A549 (cell line): ENCODE measurements around the gene DNAJC5G. TPM values are rescaled to one million over a fixed set of nuclear protein-coding genes. Genes with fewer than 3 reads are reported as not detected.

Experiments used
- ATAC-seq, 2 experiments: fragments of 200-7000 bp in 1 of 2; fragments of >200 bp in 1 of 2; cut with Nextera tagmentation in 1 of 2; cut with Tn5 transposase in 1 of 2; 3 replicates each; pipeline versions ENCODE4 v1.8.0 to v1.9.1; 2018 to 2020; ENCODE audit warnings: mild to moderate bottlenecking in 1 of 2, moderate library complexity in 1 of 2
- CTCF ChIA-PET: fragments of 300-600 bp; sonication (Branson Sonifier 250); formaldehyde crosslinking; extraction: SDS; loops from one replicate; lab custom pipeline; 2021; ENCODE audit warnings: antibody characterized with exemption, inconsistent platforms; lab: Yijun Ruan, JAX
- POLR2A ChIA-PET: fragments of 350-600 bp; formaldehyde crosslinking; extraction: SDS; loops from one replicate; lab custom pipeline; 2021; ENCODE audit warnings: antibody characterized with exemption, inconsistent platforms; lab: Yijun Ruan, JAX
- DNase-seq, 2 experiments: peaks; one replicate each; pipeline versions ENCODE4 v3.0.0 to v3.0.0-alpha.2; 2011 to 2016; ENCODE audit warnings: low read depth in 1 of 2, low spot score in 1 of 2
- FAIRE-seq: peaks from 2 replicates; lab custom pipeline; 2011; peaks lifted over from hg19 to GRCh38; lab: Jason Lieb, UNC
- H3K27ac ChIP-seq, 2 experiments: fragments of >200 bp; sonication (Bioruptor Twin); formaldehyde crosslinking; 3 replicates each; pipeline ENCODE4 v1.5.1; 2016 to 2017
- H3K4me1 ChIP-seq: fragments of >200 bp; sonication (Bioruptor Twin); formaldehyde crosslinking; 3 replicates; pipeline ENCODE4 v1.6.1; 2016
- H3K4me2 ChIP-seq: fragments of >200 bp; sonication (Bioruptor Twin); formaldehyde crosslinking; 3 replicates; pipeline ENCODE4 v1.6.1; 2016
- H3K4me3 ChIP-seq: fragments of >200 bp; sonication (Bioruptor Twin); formaldehyde crosslinking; 3 replicates; pipeline ENCODE4 v1.5.1; 2016
- H3K9me3 ChIP-seq: fragments of >200 bp; sonication (Bioruptor Twin); formaldehyde crosslinking; 3 replicates; pipeline ENCODE4 v1.6.1; 2016
- ATOH8 ChIP-seq: fragments of 250-450 bp; sonication (Bioruptor Pico); IDR thresholded peaks from 2 replicates; pipeline ENCODE4 v1.5.0; 2020; ENCODE audit warnings: low read depth, mild to moderate bottlenecking, moderate library complexity
- CBX2 ChIP-seq: fragments of 200-600 bp; sonication (generic); IDR thresholded peaks from 2 replicates; pipeline ENCODE4 v1.6.1; 2016; ENCODE audit warnings: low read depth, mild to moderate bottlenecking, borderline replicate concordance
- CHD2 ChIP-seq: fragments of 150-350 bp; IDR thresholded peaks from 2 replicates; pipeline ENCODE4 v1.6.1; 2014; ENCODE audit warnings: low read length; ENCODE audit not compliant: partially characterized antibody
- EHMT2 ChIP-seq: fragments of 200-600 bp; sonication (generic); IDR thresholded peaks from 2 replicates; pipeline ENCODE4 v1.6.1; 2016; ENCODE audit warnings: antibody characterized with exemption, low read depth, mild to moderate bottlenecking, moderate library complexity
- EP300 ChIP-seq, 2 experiments: fragments of >200 bp; sonication (Bioruptor Twin); formaldehyde crosslinking; IDR thresholded peaks; 2 replicates in 1 of 2; 3 replicates in 1 of 2; pipeline ENCODE4 v1.6.1; 2016 to 2017
- ESRRA ChIP-seq: fragments of 150-350 bp; IDR thresholded peaks from 2 replicates; pipeline ENCODE4 v1.6.1; 2014; ENCODE audit warnings: mild to moderate bottlenecking, low read length, borderline replicate concordance
- FOSL2 ChIP-seq, 2 experiments: fragments of 450-650 bp in 1 of 2; fragments of >200 bp in 1 of 2; sonication (Bioruptor Twin) in 1 of 2; formaldehyde crosslinking; IDR thresholded peaks; 2 replicates each; pipeline versions ENCODE4 v1.5.0 to v1.6.1; 2016 to 2020; ENCODE audit warnings: mild to moderate bottlenecking in 1 of 2, moderate library complexity in 1 of 2
- GATA3 ChIP-seq: IDR thresholded peaks from 2 replicates; pipeline ENCODE4 v1.6.1; 2012; ENCODE audit warnings: borderline replicate concordance
- HDAC2 ChIP-seq: fragments of 200-600 bp; sonication (generic); IDR thresholded peaks from 2 replicates; pipeline ENCODE4 v1.6.1; 2016
- HMGXB4 ChIP-seq: fragments of 250-450 bp; sonication (Bioruptor Pico); IDR thresholded peaks from 2 replicates; pipeline ENCODE4 v1.5.0; 2021; ENCODE audit warnings: mild to moderate bottlenecking, moderate library complexity, borderline replicate concordance
- HOXB5 ChIP-seq: fragments of 250-450 bp; sonication (Bioruptor Pico); IDR thresholded peaks from 2 replicates; pipeline ENCODE4 v1.5.0; 2020; ENCODE audit warnings: mild to moderate bottlenecking, moderate library complexity
- MAX ChIP-seq: IDR thresholded peaks from 2 replicates; pipeline ENCODE4 v1.6.1; 2012
- NFE2L2 ChIP-seq: fragments of 150-350 bp; conservative IDR thresholded peaks from 2 replicates; pipeline ENCODE4 v1.6.1; 2014; ENCODE audit warnings: low read length
- NPAS2 ChIP-seq: fragments of 250-450 bp; sonication (Bioruptor Pico); IDR thresholded peaks from 2 replicates; pipeline ENCODE4 v1.8.0; 2022; ENCODE audit warnings: mild to moderate bottlenecking, moderate library complexity, borderline replicate concordance
- POLR2AphosphoS2 ChIP-seq: conservative IDR thresholded peaks from 2 replicates; pipeline ENCODE4 v1.6.1; 2012; ENCODE audit warnings: low read length, improper control_type of control experiment, inconsistent platforms
- RARB ChIP-seq: fragments of 250-450 bp; sonication (Bioruptor Pico); IDR thresholded peaks from 2 replicates; pipeline ENCODE4 v1.8.0; 2021; ENCODE audit warnings: mild to moderate bottlenecking, moderate library complexity
- REST ChIP-seq: fragments of 200-600 bp; sonication (generic); IDR thresholded peaks from 2 replicates; pipeline ENCODE4 v1.6.1; 2016; ENCODE audit warnings: antibody characterized with exemption, mild to moderate bottlenecking, moderate library complexity
- ZNF302 ChIP-seq: fragments of 250-450 bp; sonication (Bioruptor Pico); IDR thresholded peaks from 2 replicates; pipeline ENCODE4 v1.9.0; 2021; ENCODE audit warnings: inconsistent platforms, mild to moderate bottlenecking, moderate library complexity
- WGBS: methylation state at CpG from one replicate; pipeline ENCODE4 v1.1.6; 2017; ENCODE audit errors: missing lambda C conversion rate; 5-methylcytosine and 5-hydroxymethylcytosine counted together
- polyA plus RNA-seq, 4 experiments: library from polyadenylated mRNA; depleted of rRNA in 3 of 4; stranded (reverse); fragments of >200 nt; fragmentation: RNase III in 1 of 4; extraction: RNeasy Plus Mini Kit Qiagen cat#74134 plus additional on column Dnase treatment in 1 of 4; gene quantifications; 2 replicates in 3 of 4; 3 replicates in 1 of 4; pipeline ENCODE4 v1.2.3, GENCODE V29; 2011 to 2017

DNAJC5G gene
- polyA plus RNA-seq, 2 of the 4 experiments (the other 2 are of a cell fraction): not detected

- peak; percentile 32 for FAIRE-seq
- CTCF ChIA-PET: interaction anchor here (0.9 kb wide), 1 partner anchor 50 kb away, joined by 3 read pairs; no protein-coding TSS in a partner anchor
- WGBS: 88% methylated on average over 2 of the region's 2 CpGs
Observed at GRCh38 chr2:27227501-27227900, 47.7 kb upstream of the DNAJC5G start.

GRCh38 chr2:27231921-27232320 is 43.3 kb upstream of the DNAJC5G start:
- no peak for ATAC-seq
- TF ChIP-seq NPAS2 (CRISPR knock-in tag): no peak
- no peak for TF ChIP-seq POLR2AphosphoS2
- no peak for TF ChIP-seq ESRRA
- DNase-seq: no peak
- Histone ChIP-seq H3K27ac (no peak overlapping the region), H3K4me1 (no peaks in the 10 kb centered on the region), H3K9me3 (no peaks in the 10 kb centered on the region), H3K4me3 (no peak overlapping the region), H3K4me2 (no peak overlapping the region)
- ChIA-PET POLR2A (interaction anchor here (1.4 kb wide), 1 partner anchor 20 kb away, joined by 3 read pairs; the partner anchor contains the start of genes ATRAID and SLC5A6), CTCF (interaction anchor here (0.7 to 6.8 kb wide), 12 partner anchors 11 to 89 kb away, joined by 3 to 43 read pairs (median 5); partner anchors contain the start of gene SLC30A3)
- WGBS: 97% methylated on average over 13 of the region's 13 CpGs
- FAIRE-seq: no peak

More at GRCh38 chr2:27227501-27227900, 47.7 kb upstream of the DNAJC5G start:
- no peaks in the 10 kb centered on the region for H3K9me3 ChIP-seq
- no peak overlapping the region for H3K27ac ChIP-seq
- no peak for ATAC-seq
- POLR2A ChIA-PET: interaction anchor here (1.6 kb wide), 1 partner anchor 10 kb away, joined by 5 read pairs; the partner anchor contains the start of gene CAD
- DNase-seq: no peak
- H3K4me1 ChIP-seq: no peaks in the 10 kb centered on the region
- no peak overlapping the region for H3K4me3 ChIP-seq
- H3K4me2 ChIP-seq: no peak overlapping the region
- TF ChIP-seq FOSL2 (IDR thresholded peaks at IDR 0.05) (no peak), FOSL2 (CRISPR knock-in tag; IDR thresholded peaks at IDR 0.05) (no peak), HMGXB4 (CRISPR knock-in tag) (no peak), NPAS2 (CRISPR knock-in tag) (no peak), ZNF302 (CRISPR knock-in tag) (no peak), HOXB5 (CRISPR knock-in tag) (no peak), CBX2 (no peak), EHMT2 (no peak), HDAC2 (no peak), GATA3 (no peak), CHD2 (no peak), ATOH8 (no peak), RARB (no peak), NFE2L2 (no peak), EP300 (IDR thresholded peaks at IDR 0.05) (no peak), REST (no peak), MAX (no peak)
